GM21390 (cell line): Measurements from ENCODE around the gene KPNA5.
"Not testable (repeated sequence)": the region's sequence is repeated elsewhere in the genome, so short reads cannot be mapped to it uniquely, and the experiment has no call there.

Experiments
- ATAC-seq: cut with Tn5 transposase; IDR thresholded peaks from one replicate; pipeline ENCODE4 v1.9.1; 2021; ENCODE audit not compliant: unreplicated experiment

KPNA5 gene

GRCh38 chr6:116697480-116697879 lies 16.5 kb downstream of the KPNA5 start:
- peak; percentile 56 for ATAC-seq

- not testable (repeated sequence) for ATAC-seq
Measured at GRCh38 chr6:116703888-116704287, 22.9 kb downstream of the KPNA5 start.

- no peak for ATAC-seq
Measured at GRCh38 chr6:116705917-116706316, 24.9 kb downstream of the KPNA5 start.

DNA sequence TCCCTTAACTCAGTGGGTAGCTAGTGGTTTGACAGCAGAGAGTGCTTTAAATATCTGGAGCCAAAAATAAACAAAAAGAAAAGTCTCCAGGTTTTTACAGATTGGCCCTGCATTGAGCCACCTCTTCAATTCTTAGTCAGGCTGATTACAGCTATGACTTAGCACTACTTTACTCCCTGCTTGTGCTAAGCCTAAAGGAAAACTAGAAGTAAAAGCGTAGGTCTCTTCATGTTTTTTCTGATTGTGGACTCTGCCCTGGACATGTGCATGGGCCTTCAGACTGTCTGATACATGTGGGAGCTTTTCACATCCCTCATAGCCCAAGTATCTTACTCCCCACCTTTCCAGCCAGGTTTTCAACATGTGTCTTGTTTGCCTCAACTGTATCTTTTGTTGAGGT lies 33.3 kb downstream of the KPNA5 start:
- ATAC-seq: no peak

- ATAC-seq: no peak
Measured at GRCh38 chr6:116714761-116715160, 33.8 kb downstream of the KPNA5 start.

GRCh38 chr6:116726947-116727346 lies 45.9 kb downstream of the KPNA5 start:
- ATAC-seq: no peak

DNA sequence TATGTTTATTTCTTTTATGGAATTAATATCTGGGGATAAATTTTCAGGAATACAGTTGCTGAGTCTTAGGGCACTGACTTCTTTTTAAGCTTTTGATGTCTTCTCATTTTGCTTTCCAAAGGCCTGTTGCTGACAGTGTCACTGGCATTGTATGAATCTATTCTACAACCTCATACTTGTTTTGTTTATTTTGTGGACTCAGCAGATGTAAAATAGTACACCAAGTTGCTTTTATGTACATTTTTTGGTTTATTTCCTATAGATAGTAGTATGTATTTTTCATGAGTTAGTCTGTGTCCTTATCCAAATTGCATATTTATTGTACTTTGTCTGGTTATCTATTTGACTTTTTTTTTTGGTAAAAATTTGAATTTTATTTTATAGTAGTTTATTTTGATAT lies 49.5 kb downstream of the KPNA5 start:
- no peak for ATAC-seq

- no peak for ATAC-seq
Measured at GRCh38 chr6:116737004-116737403, 56.0 kb downstream of the KPNA5 start.

GRCh38 chr6:116740486-116740885 lies 59.5 kb downstream of the KPNA5 start:
- not testable (repeated sequence) for ATAC-seq

- no peak for ATAC-seq
Measured at GRCh38 chr6:116741571-116741970, 60.6 kb downstream of the KPNA5 start.

GRCh38 chr6:116745176-116745575 lies 64.2 kb downstream of the KPNA5 start:
- no peak for ATAC-seq

GRCh38 chr6:116761779-116762178 lies 80.8 kb downstream of the KPNA5 start:
- no peak for ATAC-seq

DNA sequence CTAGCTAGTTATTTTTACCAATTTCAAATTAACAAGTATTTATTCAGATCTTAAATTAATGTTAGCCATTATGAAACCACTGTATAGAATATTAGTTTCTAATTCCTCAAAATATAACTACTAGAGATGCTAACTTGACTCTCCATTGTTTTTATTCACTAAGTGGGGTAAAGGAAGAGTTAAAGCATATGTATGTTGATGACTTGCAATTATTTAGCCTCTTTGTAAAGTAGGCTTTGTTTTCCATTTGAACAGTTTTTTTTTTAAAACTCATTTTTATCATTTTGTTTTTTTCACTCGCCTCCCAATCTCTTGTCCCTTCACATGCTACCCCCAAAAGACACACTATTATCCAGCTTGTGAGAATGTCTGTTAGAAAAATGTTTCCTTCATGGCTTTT lies 81.2 kb downstream of the KPNA5 start:
- ATAC-seq: no peak

DNA sequence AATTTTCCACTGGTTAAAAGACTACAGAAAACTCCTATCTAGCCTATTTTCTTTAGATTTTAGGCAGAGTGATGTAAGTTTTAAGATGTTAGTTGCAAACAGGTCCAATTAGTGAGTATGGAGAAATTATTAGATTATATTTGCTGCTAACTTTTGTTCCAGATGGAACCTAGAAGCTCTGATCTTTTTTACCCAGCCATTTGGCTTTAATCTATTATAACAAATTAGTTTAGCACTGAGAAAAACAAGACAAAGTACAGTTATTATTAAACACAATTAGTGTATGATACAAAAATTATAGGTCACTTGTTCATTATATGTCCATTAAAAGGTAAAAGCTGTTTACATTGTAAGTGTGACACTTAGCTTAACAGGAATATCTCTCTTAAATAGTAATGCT lies 82.0 kb downstream of the KPNA5 start:
- no peak for ATAC-seq

DNA sequence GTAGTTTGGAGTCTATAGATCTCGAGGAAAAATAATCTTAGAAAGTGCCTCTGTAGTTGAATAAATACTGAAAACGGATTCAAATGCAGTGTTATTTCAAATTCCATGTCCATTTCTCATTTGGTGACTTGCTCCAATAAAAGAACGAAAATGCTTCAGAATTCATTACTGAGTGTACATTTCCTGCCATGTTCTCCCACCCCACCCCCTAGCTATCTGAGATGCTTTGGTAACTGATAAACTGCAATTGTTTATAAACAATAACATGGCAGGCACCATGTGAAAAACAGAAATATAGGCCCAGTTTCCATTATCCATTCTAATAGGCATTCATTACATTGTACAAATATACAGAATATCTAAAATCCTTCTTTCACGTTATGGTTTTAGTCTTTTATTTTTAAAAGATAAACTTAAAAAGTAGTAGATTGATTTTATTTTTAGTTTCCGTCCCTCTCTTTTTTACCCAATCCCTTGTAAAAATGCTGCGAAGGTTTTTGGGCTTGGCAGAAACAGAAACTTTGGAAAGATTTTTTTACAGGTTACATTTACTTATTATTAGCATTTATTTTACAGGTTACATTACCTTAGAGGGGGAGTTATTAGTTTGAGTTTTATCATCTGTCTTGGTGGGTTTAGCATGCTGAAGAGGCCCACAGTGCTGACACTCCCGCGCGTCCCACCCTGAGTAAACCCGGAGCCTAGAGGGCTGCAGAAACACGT lies 83.1 kb downstream of the KPNA5 start:
- ATAC-seq: no peak

DNA sequence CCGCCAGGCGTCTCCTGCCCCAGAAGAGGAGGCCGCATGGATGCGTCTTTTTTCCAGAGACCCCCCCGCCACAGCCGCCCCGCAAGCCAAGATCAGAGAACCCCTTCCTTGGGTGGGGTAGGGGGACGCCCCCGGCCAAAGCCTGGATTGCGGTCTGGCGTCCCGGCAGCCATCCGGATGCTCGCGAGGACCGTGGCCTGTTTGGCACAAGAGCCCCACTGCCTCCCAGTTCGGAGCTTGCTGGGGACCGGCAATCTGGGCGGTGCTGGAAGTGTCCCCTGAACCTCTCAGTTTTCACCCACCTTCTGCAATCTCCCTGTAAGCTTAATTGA lies 83.6 kb downstream of the KPNA5 start:
- ATAC-seq: no peak

GRCh38 chr6:116764961-116765841 lies 84.2 kb downstream of the KPNA5 start, which contains the start of gene FAM162B:
TSS of gene FAM162B (minus strand) at chr6:116765719. CDS start at chr6:116765576, 143 bp downstream.
- no peak for ATAC-seq

GRCh38 chr6:116766506-116767176 lies 85.6 kb downstream of the KPNA5 start:
- ATAC-seq: no peak

- ATAC-seq: no peak
Measured at GRCh38 chr6:116767715-116768114, 86.7 kb downstream of the KPNA5 start.

- ATAC-seq: no peak
Measured at GRCh38 chr6:116772450-116772849, 91.4 kb downstream of the KPNA5 start.

DNA sequence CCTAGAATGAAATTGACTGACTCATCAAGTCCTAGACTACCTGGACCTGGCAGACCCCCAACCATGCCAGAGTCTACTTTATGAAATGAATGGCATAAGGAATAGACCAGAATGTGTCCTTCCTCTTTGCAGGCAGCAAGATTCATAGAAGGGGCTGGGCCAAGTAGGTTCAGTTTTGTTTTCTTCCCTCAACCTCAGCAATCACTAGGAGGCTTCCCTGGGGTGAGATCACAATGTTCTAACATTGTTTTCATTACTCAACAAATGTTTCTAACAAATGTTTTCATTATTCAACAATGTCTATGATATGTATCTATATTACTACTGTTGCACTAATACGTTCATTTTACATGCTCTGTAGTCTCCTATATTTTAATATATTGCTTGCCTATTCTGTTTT lies 92.9 kb downstream of the KPNA5 start:
- ATAC-seq: no peak
